ENCODE data around the gene SLC30A3.
"Not testable (repeated sequence)": the region's sequence is repeated elsewhere in the genome, so short reads cannot be mapped to it uniquely, and the experiment has no call there.

SLC30A3 gene

DNA sequence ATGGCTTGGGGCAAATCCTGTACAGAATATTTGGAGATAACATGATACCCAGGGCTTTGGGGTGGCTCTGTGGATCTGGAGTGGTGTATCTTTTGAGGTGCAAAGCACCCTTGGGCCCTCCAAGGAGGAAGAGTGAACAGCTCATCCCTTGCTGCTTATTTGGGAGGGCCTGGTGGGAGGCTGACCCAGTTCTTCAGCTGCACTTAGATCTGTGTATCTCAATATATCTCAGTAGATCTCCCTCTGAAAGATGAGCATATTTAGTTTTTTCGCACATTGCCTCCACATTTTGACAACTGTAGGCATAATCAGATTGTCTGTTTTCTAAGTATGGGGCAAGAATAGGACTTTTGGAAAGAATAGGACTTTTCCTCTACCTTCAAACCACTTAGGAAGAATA, 22.1 kb upstream of the SLC30A3 start:
- ATAC-seq: no peak

GRCh38 chr2:27282892-27283291, 20.0 kb upstream of the SLC30A3 start:
- no peak for ATAC-seq

DNA sequence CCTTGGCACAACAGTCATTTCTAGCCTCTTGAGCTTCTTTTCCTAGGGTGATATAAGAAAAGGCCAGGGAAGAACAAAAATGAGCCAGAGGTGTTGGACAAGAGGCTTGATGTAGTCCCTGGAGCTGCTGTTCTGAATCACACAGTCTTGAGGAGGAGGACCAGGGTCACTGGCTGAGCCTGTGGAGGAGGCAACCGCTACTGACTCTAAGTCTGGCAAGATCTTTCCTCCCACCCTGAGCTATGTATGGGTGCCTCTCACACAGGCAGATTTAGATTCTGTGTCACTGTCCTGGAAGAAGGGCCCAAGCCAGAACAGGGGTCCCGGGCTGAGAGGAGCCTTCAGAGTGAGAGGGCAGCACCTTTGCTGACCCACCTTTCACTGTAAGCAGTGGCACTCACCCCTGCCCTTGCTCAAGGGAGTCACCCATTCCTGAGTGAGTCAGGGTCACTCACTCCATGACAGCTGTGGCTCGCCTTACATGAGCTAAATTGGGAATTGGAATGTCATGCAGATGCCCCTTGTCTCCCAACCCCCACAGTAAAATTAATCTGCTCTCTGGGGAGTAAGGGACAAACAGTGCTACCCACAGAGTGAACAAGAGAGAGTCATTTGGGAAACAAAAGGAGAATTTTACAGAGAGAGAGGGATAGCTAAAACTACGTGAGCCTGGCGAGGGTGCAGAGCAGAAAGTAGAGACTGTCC, 19.2 kb upstream of the SLC30A3 start, which contains the start of gene TRIM54:
Gene TRIM54 (plus strand): TSS at position 575 of the 705 bp plus-strand sequence. CDS start 303 bp downstream, outside the sequence.
- no peak for ATAC-seq

GRCh38 chr2:27281442-27281841, 18.6 kb upstream of the SLC30A3 start:
- no peak for ATAC-seq

DNA sequence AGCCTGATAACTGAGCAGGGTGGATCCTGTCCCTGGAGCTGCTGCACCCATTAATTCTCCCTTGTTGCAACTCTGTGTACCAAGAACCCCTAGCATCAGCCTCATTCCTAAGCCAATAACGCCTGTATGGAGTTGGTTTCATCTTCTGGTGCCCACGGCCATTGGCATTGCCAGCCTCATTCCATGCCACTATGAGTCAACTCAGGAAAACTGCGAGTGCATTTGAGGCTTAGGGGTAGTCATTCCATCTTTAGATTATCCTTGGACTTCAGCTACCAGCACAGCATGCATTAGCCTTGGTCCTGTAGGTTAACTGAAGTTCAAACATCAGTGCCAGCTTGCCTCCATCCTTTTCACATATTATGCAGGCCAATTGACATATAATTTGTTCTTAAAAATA, 18.0 kb upstream of the SLC30A3 start:
- ATAC-seq: no peak

GRCh38 chr2:27278010-27278409, 15.2 kb upstream of the SLC30A3 start:
- ATAC-seq: no peak

- no peak for ATAC-seq
These were observed 12.6 kb upstream of the SLC30A3 start, which contains the start of gene DNAJC5G for GRCh38 chr2:27275211-27276150. Gene DNAJC5G (plus strand): TSS chr2:27275433. CDS start chr2:27276729, 1,296 bp downstream.

DNA sequence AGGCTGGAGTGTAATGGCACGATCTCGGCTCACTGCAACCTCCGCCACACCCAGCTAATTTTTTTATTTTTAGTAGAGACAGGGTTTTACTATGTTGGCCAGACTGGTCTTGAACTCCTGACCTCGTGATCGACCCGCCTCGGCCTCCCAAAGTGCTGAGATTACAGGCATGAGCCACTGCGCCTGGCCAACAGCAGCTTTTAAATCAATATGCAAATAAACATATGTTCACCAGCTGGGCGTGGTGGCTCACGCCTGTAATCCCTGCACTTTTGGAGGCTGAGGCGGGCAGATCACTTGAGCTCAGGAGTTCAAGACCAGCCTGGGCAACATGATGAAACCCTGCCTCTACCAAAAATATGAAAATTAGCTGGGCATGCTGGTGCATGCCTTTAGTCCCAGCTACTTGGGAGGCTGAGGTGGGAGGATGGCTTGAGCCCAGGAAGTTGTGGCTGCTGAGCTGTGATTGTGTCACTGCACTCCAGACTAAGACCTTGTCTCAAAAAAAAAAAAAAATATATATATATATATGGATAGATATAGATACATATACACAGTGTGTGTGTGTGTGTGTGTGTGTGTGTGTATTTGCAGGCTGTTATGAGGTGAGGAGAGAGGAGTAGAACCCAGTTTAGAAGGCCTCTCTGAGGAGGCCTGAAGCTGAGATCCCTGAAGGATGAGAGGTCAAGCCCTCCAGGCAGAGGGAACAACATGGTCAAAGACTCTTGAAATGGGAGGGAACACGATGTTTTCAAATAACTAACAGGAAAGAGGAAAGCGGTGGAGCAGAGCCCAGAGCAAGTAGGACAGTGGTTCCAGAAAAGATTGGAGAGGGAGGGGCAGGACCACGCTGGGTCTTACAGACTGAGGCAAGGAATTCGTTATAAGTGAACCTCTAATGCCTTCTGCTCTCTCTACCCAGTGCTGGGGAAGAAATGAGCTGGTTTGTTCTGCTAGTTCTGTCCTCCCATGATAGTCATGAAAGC, 10.0 kb upstream of the SLC30A3 start:
- ATAC-seq: not testable (repeated sequence)

GRCh38 chr2:27271631-27272340, 8.9 kb upstream of the SLC30A3 start:
- ATAC-seq: no peak

- no peak for ATAC-seq
These were observed 7.8 kb upstream of the SLC30A3 start for GRCh38 chr2:27270670-27271069.

GRCh38 chr2:27270131-27270530, 7.3 kb upstream of the SLC30A3 start:
- ATAC-seq: no peak

- ATAC-seq: not testable (repeated sequence)
These were observed 5.4 kb upstream of the SLC30A3 start for GRCh38 chr2:27268296-27268695.

GRCh38 chr2:27265536-27265870, 2.7 kb upstream of the SLC30A3 start:
- ATAC-seq: no peak

GRCh38 chr2:27264753-27265535, 2.1 kb upstream of the SLC30A3 start:
- peak; percentile 53 to 73 for ATAC-seq

DNA sequence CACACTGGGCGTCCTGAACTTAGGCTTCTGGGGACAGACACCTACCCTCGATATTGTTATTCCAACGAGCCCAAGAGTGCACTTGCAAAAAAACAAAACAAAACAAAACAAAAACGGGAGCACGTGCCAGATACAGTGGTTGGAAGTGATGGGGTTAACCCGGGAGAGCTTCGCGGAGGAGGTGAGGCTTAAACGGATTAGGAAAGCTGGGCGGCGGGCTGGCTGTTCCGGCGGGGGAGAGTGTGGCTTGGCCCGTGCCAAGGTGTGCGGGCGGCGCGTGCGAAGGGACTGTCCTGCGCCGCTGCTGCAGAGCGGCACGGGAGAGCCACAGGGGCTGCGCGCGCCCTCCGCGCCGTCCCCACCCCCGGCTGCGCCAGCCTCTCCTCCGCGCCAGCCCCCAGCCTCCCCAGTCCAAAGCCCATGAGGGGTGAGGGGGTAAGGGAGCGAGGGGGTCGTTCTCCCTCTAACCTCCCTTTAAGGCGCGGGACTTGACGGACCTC, 1.5 kb upstream of the SLC30A3 start:
- ATAC-seq: peak; percentile 49 to 51

- no peak for ATAC-seq
These were observed 723 bp upstream of the SLC30A3 start for GRCh38 chr2:27263287-27264252.

DNA sequence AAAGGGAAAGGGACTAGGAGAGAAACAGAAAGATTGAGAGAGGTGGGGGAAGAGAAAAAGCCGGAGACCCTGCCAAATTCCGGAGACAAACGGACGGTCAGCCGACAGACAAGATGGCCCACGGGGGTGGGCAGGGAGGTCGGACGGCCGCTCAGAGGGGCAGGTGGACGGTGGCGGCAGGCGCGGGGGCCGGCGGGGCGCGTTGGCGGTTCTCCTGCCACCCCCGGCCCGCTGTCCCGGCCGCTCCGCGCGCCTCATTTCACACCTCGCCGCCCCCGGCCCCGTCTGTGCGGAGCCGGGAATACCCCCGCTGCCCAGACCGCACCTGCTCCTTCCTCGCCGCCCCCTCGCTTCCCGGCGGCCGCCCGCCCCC, 935 bp downstream of the SLC30A3 start:
- ATAC-seq: no peak

DNA sequence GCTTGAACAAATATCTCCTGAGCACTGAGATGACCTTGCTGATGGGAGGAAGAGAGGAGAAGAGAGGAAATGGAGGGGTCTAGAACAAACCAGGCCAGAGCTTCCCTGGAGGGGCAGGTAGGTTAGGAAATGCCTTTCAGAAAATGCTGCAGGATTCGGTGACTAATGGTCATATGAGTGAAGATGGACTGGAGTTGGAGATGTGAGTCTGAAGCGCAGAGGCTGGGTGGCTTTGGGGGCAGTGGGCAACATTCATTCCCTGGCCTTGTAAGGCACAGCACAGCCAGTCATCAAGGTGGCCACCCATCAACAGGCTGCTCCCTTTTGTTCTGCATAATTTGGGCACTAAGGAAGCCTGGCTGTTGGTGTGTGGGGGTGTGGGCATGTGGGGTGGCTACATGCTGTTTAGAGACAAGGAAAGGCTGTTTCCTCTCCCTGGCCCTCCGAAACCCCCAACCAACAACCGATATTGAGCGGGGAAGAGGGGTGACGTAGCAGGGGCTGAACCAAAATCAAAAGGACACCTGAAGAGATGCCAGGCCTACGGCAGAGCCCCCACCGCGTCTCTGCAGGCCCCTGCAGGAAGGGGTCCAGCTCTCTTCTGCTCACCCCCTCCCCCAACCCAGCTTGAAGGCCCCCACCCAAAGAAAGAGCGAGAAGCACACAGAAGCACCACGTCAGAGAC, 1.5 kb downstream of the SLC30A3 start:
- ATAC-seq: no peak

GRCh38 chr2:27258051-27258450, 4.8 kb downstream of the SLC30A3 start:
- ATAC-seq: no peak

All from activated CD4-positive, CD25-positive, alpha-beta regulatory T cell treated with anti-CD3 and anti-CD28 coated beads, Interleukin-2, amount 50 U/mL, for 24 hours (primary cell).